HG03457 (cell line): Measurements from ENCODE around the gene GNS.
"Not testable (repeated sequence)": the region's sequence is repeated elsewhere in the genome, so short reads cannot be mapped to it uniquely, and the experiment has no call there.

Experiments
- ATAC-seq: cut with Tn5 transposase; IDR thresholded peaks from one replicate; pipeline ENCODE4 v1.9.1; 2021; ENCODE audit warnings: moderate number of reproducible peaks; ENCODE audit not compliant: unreplicated experiment

Gene GNS

GRCh38 chr12:64699504-64700115, 59.6 kb downstream of the GNS start:
- no peak for ATAC-seq

- ATAC-seq = no peak
These were observed 63.0 kb downstream of the GNS start for GRCh38 chr12:64696080-64696741.

DNA sequence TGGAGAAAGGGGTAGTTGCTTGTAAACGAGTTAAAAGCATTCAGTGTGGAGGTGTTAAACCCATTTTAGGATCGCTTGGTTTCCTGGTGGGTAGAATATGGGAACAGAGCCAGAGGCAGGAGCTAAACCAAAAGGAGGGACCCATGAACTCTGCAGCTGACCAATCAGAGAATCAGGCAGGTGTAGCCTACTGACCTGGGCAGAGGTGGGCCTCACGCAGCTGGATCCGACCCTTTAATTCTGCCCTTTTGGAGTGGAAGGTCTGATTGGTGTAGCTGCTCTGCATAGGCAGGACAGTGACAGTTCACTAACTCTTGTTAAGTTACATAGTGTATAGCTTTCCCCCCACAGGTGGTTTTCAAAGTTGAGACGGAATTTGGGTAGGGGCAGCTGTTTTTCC, 63.7 kb downstream of the GNS start:
- no peak for ATAC-seq

GRCh38 chr12:64694130-64695040, 64.8 kb downstream of the GNS start:
- ATAC-seq = no peak

DNA sequence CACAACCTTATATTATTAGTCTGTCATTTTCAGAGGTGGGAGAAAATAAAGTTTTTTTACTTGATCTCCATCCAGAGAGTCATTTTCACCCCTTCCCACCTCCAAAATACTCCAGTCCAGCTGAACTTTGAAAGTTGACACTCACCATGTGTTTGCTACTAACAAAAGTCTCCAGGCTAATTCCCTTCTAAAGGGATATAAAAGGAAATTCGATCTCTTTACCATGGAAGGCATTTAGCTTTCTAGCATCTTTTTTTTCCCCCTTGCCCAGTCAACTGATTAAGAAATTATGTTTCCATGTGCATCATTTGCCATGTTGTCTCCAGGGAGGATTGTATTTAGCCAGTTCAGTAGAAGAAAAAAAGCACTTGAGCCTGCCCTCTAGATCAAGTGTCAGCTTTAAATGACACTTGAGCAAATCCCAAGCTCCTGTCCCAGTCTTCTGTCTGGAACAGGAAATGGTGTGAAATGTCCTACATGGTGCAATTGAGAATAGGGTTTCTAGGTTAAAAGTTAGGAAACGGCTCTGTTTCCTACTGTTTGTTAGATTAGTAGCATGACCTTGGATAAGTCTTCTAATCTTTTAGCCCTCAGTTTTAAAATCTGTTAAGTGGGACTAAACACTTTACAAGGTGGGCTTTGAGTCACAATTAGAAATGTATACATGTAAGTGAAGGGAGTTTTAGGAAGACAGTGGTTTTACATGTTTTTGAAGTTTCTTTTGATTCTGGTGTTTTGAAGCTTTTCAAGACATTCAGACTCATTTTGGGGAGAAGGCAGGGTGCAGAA, 67.2 kb downstream of the GNS start:
- ATAC-seq = no peak

- no peak for ATAC-seq
These were observed 67.9 kb downstream of the GNS start for GRCh38 chr12:64691227-64691794.

GRCh38 chr12:64690236-64690635, 69.0 kb downstream of the GNS start:
- ATAC-seq = not testable (repeated sequence)

DNA sequence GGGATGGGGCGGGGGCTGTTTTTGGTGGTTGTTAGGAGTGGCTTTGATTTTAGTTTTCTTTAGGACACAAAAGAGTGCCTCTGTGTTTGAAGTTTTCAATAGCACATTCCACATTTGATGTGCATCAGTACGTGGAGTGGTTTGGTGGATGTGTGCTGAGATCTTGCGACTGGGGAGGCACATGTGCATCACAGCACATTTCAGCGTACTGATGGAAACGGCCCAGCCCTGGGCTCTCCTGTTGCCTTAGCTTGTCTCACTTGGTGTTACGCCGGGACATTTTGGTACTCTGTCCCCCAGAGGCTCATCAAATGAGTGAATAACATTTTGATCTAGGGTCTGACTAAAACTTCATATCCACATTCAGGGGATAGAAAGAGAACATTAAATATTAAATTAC, 70.5 kb downstream of the GNS start:
- no peak for ATAC-seq

DNA sequence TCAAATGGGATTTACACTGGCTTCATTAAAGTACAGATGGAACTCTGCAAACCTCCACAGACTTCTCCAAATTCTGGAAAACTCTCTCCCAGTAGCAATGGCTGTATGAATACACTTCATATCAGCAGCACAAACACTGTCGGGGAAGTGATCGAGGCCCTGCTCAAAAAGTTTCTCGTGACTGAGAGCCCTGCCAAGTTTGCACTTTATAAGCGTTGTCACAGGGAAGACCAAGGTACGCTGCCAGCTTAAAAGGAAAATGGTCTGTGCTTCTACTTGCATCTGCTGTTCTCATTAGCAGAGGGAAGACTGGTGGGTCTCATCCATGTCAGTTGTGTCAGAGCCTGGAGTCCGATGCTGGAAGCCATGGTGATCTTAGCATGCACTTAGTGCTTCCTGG, 71.0 kb downstream of the GNS start:
- ATAC-seq = no peak

- ATAC-seq = no peak
These were observed 71.4 kb downstream of the GNS start for GRCh38 chr12:64687816-64688215.

DNA sequence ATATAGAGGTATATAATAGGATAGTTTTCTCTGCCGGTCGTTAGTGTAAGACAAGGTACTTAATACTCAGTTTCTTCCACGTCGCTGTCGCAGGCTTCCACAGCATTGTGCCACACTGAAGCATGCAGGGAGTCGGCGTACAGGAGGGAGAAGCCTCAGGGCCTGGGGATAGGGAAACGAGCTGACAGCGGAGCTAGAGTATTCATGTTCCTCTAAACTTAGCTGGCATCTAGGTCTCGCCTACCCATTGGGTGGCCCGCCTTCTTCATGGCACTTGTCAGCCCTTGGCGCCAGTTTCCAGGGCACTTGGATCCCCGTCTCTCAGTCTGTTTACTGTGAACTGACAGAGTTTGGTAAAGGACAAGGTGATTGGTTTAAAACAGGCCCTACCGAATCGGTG, 73.6 kb downstream of the GNS start:
- no peak for ATAC-seq

- ATAC-seq = no peak
These were observed 74.2 kb downstream of the GNS start for GRCh38 chr12:64685050-64685449.

GRCh38 chr12:64683816-64684543, 75.2 kb downstream of the GNS start:
- ATAC-seq = no peak

GRCh38 chr12:64682572-64683277, 76.5 kb downstream of the GNS start:
- ATAC-seq = no peak

GRCh38 chr12:64681200-64682052, 77.8 kb downstream of the GNS start:
- ATAC-seq = no peak

- no peak for ATAC-seq
These were observed 79.0 kb downstream of the GNS start for GRCh38 chr12:64680235-64680634.

DNA sequence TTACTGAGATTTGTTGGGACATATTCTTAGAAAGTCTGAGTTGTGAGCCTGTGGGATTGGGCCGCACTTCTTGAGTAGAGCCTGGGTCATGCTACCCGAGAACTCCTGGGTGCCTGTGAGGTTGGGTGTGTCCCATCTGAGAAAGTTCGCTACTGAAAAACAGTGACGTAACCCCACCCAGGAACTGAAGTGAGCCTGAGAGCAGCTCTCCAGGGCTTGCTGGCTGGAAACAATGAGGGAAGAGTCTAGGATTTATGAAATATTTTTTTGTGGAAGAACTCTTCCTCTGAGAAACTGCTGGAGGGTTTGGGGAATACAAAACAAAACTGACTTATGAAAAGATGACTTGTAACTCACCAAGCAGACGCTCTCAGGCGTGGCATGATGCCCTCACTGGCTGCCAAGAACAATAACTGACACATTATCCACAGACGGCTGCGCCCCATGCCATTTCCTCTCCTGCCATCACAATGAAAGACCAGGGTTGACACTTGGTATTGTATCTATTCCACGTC, 79.7 kb downstream of the GNS start:
- no peak for ATAC-seq

DNA sequence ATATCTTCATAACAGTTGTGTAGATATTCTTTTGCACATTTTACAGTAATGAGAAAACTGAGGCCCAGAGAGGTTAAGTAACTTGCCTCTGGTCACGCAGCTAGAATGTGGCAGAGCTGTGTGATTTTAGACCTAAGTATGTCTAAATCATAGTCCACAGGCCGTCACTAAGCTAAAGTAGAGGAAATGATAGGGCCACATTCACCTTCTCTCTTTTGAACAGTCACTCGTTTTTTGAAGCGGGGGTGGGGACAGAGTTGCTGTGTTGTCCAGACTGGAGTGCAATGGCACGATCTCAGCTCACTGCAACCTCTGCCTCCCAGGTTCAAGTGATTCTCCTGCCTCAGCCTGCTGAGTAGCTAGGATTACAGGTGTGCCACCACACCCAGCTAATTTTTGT, 80.4 kb downstream of the GNS start:
- no peak for ATAC-seq
